ENCODE results near the gene CADM4.

DNA sequence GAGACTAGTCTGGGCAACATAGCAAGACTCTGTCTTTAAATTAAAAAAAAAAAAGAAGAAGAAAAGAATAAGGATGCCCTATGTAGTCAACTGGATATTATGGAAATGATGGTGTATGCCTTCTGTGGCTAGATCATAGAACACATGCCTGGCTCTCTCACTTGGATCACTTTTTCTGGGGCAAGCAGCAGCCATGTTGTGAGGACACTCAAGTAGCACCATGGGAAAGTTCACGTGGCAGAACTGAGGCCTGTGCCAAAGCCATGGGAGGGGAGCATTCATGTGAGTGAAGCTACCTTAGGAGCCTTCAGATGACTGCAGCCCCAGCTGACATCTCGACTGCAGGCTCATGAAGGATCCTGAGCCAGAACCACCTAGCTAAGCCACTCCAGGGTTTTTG, 18.4 kb upstream of the CADM4 start:
- TF ChIP-seq CTCF (IDR thresholded peaks at IDR 0.05; ENCODE audit: borderline replicate concordance, extremely low read depth, low read length, poor library complexity, severe bottlenecking), result no peak
- TF ChIP-seq EZH2 (IDR thresholded peaks at IDR 0.05; ENCODE audit: borderline replicate concordance, low read depth, low read length, severe bottlenecking), result no peak
